NCI-H187 (cell line): ENCODE data around the gene KRTAP4-8.
"Not testable (repeated sequence)": the region's sequence is repeated elsewhere in the genome, so short reads cannot be mapped to it uniquely, and the experiment has no call there.

Experiments used
- DNase-seq, 2 experiments: peaks; one replicate each; lab custom pipeline; 2025; lab: John Stamatoyannopoulos, UW

The KRTAP4-8 gene

GRCh38 chr17:41108728-41109386 lies 10.9 kb upstream of the KRTAP4-8 start:
- not testable (repeated sequence) for DNase-seq

DNA sequence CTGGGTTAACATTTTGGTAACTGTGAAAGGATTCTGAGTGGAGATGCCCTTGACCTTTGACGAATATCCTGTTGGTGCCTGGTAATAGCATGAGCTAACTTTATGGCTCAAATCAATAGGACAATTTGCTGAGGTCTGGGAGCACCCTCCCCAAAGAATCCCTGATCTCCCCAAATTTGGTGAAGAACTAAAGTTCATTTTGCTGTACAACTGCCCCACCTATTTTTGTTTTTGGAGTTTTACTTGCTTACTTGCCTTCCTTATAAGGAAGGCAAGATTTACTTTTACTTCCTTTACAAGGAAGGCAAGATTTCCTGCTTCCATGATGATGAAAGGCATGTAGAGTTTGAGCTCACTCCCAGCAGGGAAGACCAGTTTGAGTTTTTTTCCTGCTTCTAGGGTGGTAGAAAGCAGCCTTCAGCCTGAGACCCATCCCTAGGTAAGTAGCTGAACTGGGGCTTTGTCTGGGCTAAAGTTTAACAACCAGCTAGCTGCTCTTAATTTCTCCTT lies 10.1 kb upstream of the KRTAP4-8 start:
- DNase-seq = no peak

GRCh38 chr17:41105347-41105746 lies 7.4 kb upstream of the KRTAP4-8 start, which contains the start of gene KRTAP4-9:
Gene KRTAP4-9, plus strand, starts transcription at chr17:41105389. Its CDS starts 0 bp downstream, at chr17:41105389.
- DNase-seq = not testable (repeated sequence)

DNA sequence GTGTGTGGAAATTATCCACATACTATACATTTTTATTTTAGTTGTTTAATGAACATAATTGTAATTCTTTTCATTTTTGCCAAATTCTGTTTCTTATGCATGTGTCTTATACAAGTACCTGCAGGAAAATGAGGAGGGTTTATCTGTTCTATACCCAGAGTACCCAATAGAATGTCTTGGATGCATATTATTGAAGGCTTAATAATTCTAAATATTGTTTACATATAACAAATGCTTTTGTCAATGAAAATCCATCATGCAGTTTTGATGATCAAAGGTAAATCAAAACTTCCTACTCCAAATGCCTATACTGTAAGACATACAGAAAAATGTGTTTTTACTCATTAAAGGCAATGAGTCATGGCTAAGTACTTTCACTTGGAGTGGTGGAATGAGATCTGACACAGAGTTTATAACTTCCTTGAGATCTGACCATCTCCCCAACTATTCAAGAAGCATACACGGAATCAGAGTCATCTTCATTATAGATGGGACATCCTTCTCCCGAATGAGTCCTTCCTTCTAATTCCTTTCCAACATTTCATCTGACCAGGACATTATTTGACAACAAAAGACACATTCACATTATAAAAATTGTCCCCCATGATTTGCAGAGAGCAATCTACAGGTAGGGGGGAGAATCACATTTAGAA lies 6.6 kb upstream of the KRTAP4-8 start:
- DNase-seq = not testable (repeated sequence)

DNA sequence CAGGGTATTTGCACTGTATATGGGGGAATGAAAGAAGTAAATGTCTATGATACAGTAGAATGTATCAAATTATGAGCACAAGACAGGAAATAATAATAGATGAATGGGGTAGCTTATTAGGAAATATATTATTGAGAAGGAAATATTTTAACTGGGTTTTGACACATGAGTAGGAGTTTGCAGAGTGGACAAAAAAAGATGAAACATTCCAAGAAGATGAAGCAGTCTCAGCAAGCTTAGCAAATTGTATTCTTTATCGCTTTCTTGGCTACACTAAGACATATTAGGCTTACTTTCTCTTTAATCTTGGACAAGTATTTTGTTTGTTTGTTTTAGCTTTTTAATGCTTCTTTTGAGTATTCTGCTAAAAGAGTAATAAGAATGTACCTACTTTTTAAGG lies 6.0 kb upstream of the KRTAP4-8 start:
- DNase-seq = no peak

DNA sequence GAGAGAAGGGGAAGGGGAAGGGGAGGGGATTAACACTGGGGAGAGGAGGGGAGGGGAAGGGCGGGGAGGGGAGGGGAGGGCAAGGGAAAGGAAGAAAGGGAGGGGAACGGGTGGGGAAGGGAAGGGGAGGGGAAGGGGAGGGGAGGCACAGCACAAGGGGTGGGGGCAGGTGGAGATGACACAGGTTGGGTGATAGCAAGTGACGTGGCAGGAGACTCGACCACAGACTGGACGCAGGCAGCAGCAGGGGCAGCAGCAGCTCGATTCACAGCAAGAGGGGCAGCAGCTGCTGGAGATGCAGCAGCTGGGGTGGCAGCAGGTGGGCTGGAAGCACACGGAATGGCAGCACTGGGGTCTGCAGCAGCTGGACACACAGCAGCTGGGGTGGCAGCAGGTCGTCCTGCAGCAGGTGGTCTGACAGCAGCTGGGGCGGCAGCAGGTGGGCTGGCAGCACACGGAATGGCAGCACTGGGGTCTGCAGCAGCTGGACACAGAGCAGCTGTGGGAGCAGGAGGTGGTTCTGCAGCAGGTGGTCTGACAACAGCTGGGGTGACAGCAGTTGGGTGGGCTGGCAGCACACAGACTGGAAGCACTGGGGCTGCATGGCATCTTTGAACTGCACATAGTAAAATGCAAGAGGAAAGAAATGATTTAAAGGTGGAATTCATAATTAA lies 3.8 kb upstream of the KRTAP4-8 start, which contains the start of gene KRTAP4-16:
Gene KRTAP4-16 (minus strand): TSS at position 624 of the 674 bp plus-strand sequence. CDS start 0 bp downstream, at position 624.
- DNase-seq = no peak

DNA sequence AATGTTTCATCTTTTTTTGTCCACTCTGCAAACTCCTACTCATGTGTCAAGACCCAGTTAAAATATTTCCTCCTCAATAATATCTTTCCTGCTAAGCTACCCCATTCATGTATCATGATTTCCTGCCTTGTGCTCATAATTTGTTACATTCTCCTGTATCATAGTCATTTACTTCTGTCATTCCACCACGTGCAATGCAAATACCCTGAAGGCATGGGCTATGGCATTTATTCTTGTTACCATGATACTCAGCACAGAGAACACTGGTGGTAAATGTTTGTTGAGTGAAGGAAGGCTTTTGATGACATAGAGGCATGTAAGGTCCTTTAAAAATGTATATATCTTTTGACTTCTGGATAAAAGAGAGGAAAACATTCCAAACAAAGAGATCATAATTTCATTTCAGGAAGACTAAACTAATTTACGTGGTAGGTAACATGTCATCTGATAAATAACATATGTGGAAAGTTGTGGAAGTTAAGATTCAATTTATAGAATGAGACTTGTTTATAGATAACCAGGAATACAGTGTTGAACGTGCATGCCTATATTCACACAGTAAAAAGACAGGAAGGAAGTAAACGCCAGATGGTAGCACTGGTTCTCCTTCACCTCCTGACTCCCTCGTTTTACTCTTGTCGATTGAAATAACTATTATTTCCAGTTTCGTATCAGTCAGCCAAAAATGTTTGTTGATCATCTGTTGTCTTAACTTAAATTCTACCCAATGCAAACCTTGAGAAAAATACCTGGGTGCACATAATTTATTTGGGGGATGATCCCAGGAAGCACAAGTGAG lies 1.9 kb upstream of the KRTAP4-8 start:
- DNase-seq = not testable (repeated sequence)

GRCh38 chr17:41098481-41098880 lies 539 bp upstream of the KRTAP4-8 start:
- no peak for DNase-seq

DNA sequence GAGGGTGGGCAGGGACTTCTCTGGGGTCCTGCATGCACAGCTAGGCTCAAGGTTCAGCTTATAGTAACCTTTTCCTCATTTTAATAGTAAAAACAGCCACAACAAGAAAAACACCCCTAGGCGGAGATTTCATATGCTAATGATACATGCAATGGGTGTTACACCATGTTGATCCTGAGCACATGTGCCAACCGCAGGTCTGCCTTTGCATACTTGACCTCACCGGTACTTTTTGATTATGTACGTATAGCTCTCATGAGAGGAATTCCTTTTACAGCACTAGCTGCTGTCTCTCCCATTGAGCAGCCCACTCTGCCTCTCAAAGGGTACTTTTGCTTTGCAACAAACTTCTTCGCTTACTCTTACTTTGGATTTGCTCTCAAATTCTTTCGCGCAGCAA lies 1.9 kb downstream of the KRTAP4-8 start:
- DNase-seq = no peak

DNA sequence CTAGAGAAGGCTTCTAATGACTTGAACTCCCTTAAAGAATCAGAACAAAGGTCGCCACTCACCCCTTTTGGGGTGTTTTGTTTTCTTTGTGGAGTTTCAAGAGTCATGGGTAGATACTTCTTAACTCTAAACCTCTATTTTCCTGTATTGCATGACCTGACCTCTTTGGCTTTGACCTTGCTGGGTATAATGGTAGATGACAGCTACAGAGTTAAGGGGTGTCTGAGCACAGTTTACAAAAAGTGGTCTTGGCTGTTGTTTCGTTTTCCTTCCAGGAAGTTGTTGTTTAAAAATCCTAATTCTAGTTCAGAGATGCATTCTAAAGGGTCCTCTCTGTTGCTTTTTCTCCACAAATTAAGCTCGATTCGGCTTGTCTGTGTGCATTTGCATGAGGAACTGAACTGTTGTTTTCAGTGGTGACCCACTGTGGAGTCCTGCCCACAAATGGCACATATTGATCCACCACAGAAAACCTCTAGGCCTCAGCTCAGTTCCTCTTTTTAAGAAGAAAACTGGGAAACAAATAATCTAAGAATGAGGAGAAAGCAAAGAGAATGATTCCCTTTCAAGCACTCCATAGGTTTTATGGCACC lies 9.1 kb downstream of the KRTAP4-8 start:
- not testable (repeated sequence) for DNase-seq

DNA sequence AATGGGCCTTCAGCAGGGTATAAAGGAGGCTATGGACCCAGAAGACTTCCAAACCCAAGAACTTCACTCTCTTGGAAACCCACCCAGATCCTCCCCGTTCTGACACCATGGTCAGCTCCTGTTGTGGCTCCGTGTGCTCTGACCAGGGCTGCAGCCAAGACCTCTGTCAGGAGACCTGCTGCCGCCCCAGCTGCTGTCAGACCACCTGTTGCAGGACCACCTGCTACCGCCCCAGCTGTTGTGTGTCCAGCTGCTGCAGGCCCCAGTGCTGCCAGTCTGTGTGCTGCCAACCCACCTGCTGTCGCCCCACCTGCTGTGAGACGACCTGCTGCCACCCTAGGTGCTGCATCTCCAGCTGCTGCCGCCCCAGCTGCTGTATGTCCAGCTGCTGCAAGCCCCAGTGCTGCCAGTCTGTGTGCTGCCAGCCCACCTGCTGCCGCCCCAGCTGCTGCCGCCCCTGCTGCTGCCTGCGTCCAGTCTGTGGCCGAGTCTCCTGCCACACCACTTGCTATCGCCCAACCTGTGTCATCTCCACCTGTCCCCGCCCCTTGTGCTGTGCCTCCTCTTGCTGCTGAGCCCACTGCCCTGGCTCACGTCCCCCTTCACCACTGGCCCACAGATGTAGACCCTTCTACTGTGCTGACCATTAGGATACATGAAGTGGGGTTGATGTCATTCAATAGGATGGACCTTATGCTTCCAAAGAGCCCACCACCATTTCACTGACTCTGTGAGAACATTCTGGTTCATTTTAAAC lies 13.7 kb downstream of the KRTAP4-8 start, which contains the start of gene KRTAP4-7:
Gene KRTAP4-7 (plus strand): TSS at position 51 of the 757 bp plus-strand sequence. CDS start 57 bp downstream, at position 108.
- DNase-seq = not testable (repeated sequence)

- DNase-seq = not testable (repeated sequence)
These were observed 14.5 kb downstream of the KRTAP4-8 start for GRCh38 chr17:41083427-41083826.

DNA sequence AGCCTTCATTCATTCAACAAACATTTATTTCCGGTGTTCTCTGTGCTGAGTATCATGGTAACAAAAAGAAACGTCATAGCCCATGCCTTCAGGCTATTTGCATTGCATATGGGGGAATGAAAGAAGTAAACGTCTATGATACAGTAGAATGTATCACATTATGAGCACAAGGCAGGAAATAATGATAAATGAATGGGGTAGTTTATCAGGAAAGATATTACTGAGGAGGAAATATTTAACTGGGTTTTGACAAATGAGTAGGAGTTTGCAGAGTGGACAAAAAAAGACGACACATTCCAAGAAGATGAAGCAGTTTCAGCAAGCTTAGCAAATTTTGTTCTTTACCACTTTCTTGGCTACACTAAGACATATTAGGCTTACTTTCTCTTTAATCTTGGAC lies 15.3 kb downstream of the KRTAP4-8 start:
- no peak for DNase-seq

DNA sequence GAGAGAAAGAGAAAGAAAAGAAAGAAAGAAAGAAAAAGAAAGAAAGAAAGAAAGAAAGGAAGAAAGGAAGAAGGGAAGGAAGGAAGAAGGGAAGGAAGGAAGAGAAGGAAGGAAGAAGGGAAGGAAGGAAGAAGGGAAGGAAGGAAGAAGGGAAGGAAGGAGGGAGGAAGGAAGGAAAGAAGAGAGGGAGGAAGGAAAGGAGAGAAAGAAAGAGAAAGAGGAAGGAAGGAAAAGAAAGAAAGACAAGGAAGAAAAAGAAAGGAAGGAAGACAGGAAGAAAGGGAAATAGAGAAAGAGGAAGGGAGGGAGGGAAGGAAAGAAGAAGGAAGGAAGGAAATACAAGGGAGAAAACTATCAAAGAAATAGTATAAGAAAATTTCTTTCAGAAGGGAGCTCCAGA lies 21.2 kb downstream of the KRTAP4-8 start:
- no peak for DNase-seq

GRCh38 chr17:41073676-41074075 lies 24.3 kb downstream of the KRTAP4-8 start:
- no peak for DNase-seq

- DNase-seq = no peak
These were observed 26.2 kb downstream of the KRTAP4-8 start for GRCh38 chr17:41071606-41072360.

DNA sequence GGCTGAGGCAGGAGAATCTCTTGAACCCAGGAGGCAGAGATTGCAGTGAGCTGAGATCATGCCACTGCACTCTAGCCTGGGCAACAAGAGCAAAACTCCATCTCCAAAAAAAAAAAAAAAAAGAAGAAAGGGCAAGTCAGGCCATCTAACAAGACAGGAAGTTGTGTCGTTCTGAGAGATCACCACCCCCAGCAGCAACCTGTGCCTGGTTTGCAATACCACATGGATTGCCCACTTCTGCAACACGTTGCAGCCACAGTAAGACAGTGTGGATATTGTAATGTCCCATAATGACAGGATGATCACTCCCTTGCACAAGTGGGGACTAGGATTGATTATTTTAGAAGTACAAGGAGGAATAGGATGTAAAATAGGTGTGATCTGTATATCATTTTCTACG lies 28.9 kb downstream of the KRTAP4-8 start:
- no peak for DNase-seq

- DNase-seq = no peak
These were observed 30.7 kb downstream of the KRTAP4-8 start for GRCh38 chr17:41067281-41067680.

- DNase-seq = no peak
These were observed 31.9 kb downstream of the KRTAP4-8 start, which contains the start of gene KRTAP2-4 for GRCh38 chr17:41065829-41066624. Gene KRTAP2-4, minus strand, starts transcription at chr17:41065879. Its CDS starts 34 bp downstream, at chr17:41065845.
